DND-41 (cell line): ENCODE data around the gene CACNA1I.
"Not testable (repeated sequence)": the region's sequence is repeated elsewhere in the genome, so short reads cannot be mapped to it uniquely, and the experiment has no call there.

Experiments
- ATAC-seq: fragments of 200-7000 bp; cut with Tn5 transposase; 3 replicates; pipeline ENCODE4 v1.9.1; 2021; ENCODE audit warnings: low read depth; ENCODE audit not compliant: insufficient read depth
- DNase-seq: peaks from one replicate; pipeline ENCODE4 v3.0.0-alpha.2; 2020
- H2AFZ ChIP-seq: 2 replicates; pipeline ENCODE4 v1.6.0; 2012; ENCODE audit warnings: low read depth, low read length
- H3K27ac ChIP-seq: 2 replicates; pipeline ENCODE4 v1.5.1; 2012; ENCODE audit warnings: low read length, inconsistent platforms
- H3K27me3 ChIP-seq: fragments of 200-600 bp; sonication (generic); 2 replicates; pipeline ENCODE4 v1.6.0; 2012; ENCODE audit warnings: low read length, mild to moderate bottlenecking, inconsistent platforms; ENCODE audit not compliant: insufficient read depth, poor library complexity
- H3K36me3 ChIP-seq: 2 replicates; pipeline ENCODE4 v1.5.1; 2012; ENCODE audit warnings: low read length, inconsistent platforms; ENCODE audit not compliant: insufficient read depth
- H3K4me1 ChIP-seq: 2 replicates; pipeline ENCODE4 v1.5.1; 2012; ENCODE audit warnings: mild to moderate bottlenecking, low read length; ENCODE audit not compliant: insufficient read depth
- H3K4me2 ChIP-seq: 2 replicates; pipeline ENCODE4 v1.6.0; 2012; ENCODE audit warnings: mild to moderate bottlenecking, moderate library complexity, low read length, inconsistent platforms; ENCODE audit not compliant: insufficient read depth
- H3K4me3 ChIP-seq, 2 experiments: fragments of 200-600 bp in 1 of 2; shearing (Covaris generic) in 1 of 2; 2 replicates each; pipeline ENCODE4 v1.5.1; 2012 to 2016; ENCODE audit warnings: inconsistent platforms in 2 of 2, low read length in 2 of 2, mild to moderate bottlenecking in 2 of 2, low read depth in 1 of 2, moderate library complexity in 1 of 2
- H3K79me2 ChIP-seq: 2 replicates; pipeline ENCODE4 v1.6.0; 2012; ENCODE audit warnings: low read length, inconsistent platforms; ENCODE audit not compliant: insufficient read depth
- H3K9ac ChIP-seq: 2 replicates; pipeline ENCODE4 v1.6.0; 2012; ENCODE audit warnings: low read depth, mild to moderate bottlenecking, inconsistent platforms, low read length, moderate library complexity
- H3K9me3 ChIP-seq: 2 replicates; pipeline ENCODE4 v1.5.1; 2012; ENCODE audit warnings: low read length, moderate library complexity, mild to moderate bottlenecking, inconsistent platforms; ENCODE audit not compliant: insufficient read depth, severe bottlenecking
- H4K20me1 ChIP-seq: 2 replicates; pipeline ENCODE4 v1.6.0; 2012; ENCODE audit warnings: low read length; ENCODE audit not compliant: insufficient read depth
- CTCF ChIP-seq: IDR thresholded peaks from 2 replicates; pipeline ENCODE4 v1.5.1; 2012; ENCODE audit warnings: borderline replicate concordance, low read length, moderate library complexity, mild to moderate bottlenecking; ENCODE audit not compliant: poor library complexity, severe bottlenecking; ENCODE audit errors: extremely low read depth
- EZH2 ChIP-seq: IDR thresholded peaks from 3 replicates; pipeline ENCODE4 v1.6.1; 2012; ENCODE audit warnings: borderline replicate concordance, low read depth, mild to moderate bottlenecking, moderate library complexity, low read length, inconsistent platforms; ENCODE audit not compliant: severe bottlenecking

CACNA1I gene

GRCh38 chr22:39733191-39733590 lies 162.6 kb downstream of the CACNA1I start:
- no peaks in the 10 kb centered on the region for H3K4me1 ChIP-seq
- no peaks in the 10 kb centered on the region for H3K36me3 ChIP-seq
- DNase-seq: no peak
- H4K20me1 ChIP-seq: no peaks in the 10 kb centered on the region
- H3K9me3 ChIP-seq: no peaks in the 10 kb centered on the region
- no peak overlapping the region for H3K4me3 ChIP-seq
- H3K9ac ChIP-seq: no peak overlapping the region
- H3K27me3 ChIP-seq: no peaks in the 10 kb centered on the region
- no peak overlapping the region for H3K4me2 ChIP-seq
- no peak overlapping the region for H2AFZ ChIP-seq
- no peak overlapping the region for H3K27ac ChIP-seq
- TF ChIP-seq CTCF: no peak
- no peak for TF ChIP-seq EZH2
- H3K79me2 ChIP-seq: no peaks in the 10 kb centered on the region
- no peak for ATAC-seq

GRCh38 chr22:39734046-39734445 lies 163.5 kb downstream of the CACNA1I start:
- not testable (repeated sequence) for ATAC-seq, H3K9me3 ChIP-seq, H3K4me2 ChIP-seq, H3K27ac ChIP-seq, H3K36me3 ChIP-seq, H3K4me3 ChIP-seq, H2AFZ ChIP-seq, DNase-seq, H4K20me1 ChIP-seq, H3K4me1 ChIP-seq, H3K27me3 ChIP-seq, H3K9ac ChIP-seq, H3K79me2 ChIP-seq

GRCh38 chr22:39734866-39735265 lies 164.3 kb downstream of the CACNA1I start:
- Histone ChIP-seq H3K9ac (no peak overlapping the region), H3K79me2 (no peaks in the 10 kb centered on the region), H4K20me1 (no peaks in the 10 kb centered on the region), H3K27ac (no peak overlapping the region), H3K27me3 (no peaks in the 10 kb centered on the region), H3K9me3 (no peaks in the 10 kb centered on the region), H3K4me1 (no peaks in the 10 kb centered on the region), H3K4me3 (no peak overlapping the region), H3K36me3 (no peaks in the 10 kb centered on the region), H3K4me2 (no peak overlapping the region), H2AFZ (no peak overlapping the region)
- no peak for ATAC-seq
- TF ChIP-seq CTCF (no peak), EZH2 (no peak)
- no peak for DNase-seq

- Histone ChIP-seq H3K27me3 (no peaks in the 10 kb centered on the region), H3K27ac (no peak overlapping the region), H3K4me1 (no peaks in the 10 kb centered on the region), H3K36me3 (no peaks in the 10 kb centered on the region), H3K4me2 (no peak overlapping the region), H3K4me3 (no peak overlapping the region), H3K9me3 (no peaks in the 10 kb centered on the region), H3K9ac (no peak overlapping the region), H4K20me1 (no peaks in the 10 kb centered on the region), H2AFZ (no peak overlapping the region), H3K79me2 (no peaks in the 10 kb centered on the region)
- TF ChIP-seq EZH2 (no peak), CTCF (no peak)
- ATAC-seq (no peak), DNase-seq (no peak)
Observed at GRCh38 chr22:39735776-39736175, 165.2 kb downstream of the CACNA1I start.
